Raji (cell line): Measurements from ENCODE around the gene SEC62.

Source experiments
- POLR2A ChIP-seq: IDR thresholded peaks from 2 replicates; pipeline ENCODE4 v1.6.1; 2011; ENCODE audit warnings: low read depth, low read length, control low read depth; ENCODE audit not compliant: insufficient read depth

Gene SEC62

DNA sequence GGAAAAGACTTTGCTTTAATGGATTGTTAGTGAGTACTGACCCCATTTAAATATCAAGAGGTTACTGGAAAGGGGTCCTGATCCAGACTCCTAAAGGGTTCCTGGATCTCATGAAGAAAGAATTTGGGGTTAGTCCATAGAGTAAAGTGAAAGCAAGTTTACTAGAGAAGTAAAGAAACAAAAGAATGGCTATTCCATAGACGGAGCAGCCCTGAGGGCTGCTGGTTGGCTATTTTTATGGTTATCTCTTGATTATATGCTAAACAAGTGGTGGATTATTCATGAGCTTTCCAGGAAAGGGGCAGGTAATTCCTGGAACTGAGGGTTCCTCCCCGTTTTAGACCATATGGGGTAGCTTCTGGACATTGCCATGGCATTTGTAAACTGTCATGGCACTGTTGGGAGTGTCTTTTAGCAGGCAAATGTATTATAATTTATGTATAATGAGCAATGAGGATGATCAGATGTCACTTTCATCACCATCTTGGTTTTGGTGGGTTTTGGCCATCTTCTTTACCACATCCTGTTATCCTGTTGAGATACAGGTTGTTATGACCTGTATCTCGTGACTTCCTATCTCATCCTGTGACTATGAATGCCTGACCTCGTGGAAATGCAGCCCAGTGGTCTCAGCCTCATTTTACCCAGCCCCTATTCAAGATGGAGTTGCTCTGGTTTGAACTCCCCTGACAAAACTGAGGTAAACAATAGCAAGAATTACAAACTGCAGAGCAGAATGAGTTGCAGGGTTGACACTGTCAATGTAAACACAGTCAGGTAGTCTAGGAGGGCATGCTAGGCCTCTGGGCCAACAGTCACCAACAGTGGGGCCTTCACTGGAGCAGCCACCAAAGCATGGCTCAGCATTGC, 60.9 kb downstream of the SEC62 start:
- no peak for TF ChIP-seq POLR2A

DNA sequence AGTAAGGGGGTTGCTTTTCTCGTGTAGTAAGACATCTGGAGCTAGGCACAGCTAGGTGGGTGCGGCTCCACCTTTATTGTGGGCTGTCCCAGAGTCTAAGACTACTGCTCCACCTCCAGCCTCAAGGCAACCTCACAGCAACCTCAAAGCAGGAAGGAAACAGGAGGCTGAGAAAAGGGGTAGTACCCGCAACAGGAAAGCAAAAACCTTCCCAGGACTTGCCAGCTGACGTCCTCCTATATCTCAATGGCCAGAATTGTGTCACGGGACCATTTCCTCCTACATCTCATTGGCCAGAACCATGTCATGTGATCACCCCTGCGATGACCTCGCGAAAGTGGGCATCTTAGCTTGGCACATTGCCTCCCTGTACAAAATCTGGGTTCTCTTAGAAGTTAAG, 66.9 kb downstream of the SEC62 start:
- TF ChIP-seq POLR2A = no peak

DNA sequence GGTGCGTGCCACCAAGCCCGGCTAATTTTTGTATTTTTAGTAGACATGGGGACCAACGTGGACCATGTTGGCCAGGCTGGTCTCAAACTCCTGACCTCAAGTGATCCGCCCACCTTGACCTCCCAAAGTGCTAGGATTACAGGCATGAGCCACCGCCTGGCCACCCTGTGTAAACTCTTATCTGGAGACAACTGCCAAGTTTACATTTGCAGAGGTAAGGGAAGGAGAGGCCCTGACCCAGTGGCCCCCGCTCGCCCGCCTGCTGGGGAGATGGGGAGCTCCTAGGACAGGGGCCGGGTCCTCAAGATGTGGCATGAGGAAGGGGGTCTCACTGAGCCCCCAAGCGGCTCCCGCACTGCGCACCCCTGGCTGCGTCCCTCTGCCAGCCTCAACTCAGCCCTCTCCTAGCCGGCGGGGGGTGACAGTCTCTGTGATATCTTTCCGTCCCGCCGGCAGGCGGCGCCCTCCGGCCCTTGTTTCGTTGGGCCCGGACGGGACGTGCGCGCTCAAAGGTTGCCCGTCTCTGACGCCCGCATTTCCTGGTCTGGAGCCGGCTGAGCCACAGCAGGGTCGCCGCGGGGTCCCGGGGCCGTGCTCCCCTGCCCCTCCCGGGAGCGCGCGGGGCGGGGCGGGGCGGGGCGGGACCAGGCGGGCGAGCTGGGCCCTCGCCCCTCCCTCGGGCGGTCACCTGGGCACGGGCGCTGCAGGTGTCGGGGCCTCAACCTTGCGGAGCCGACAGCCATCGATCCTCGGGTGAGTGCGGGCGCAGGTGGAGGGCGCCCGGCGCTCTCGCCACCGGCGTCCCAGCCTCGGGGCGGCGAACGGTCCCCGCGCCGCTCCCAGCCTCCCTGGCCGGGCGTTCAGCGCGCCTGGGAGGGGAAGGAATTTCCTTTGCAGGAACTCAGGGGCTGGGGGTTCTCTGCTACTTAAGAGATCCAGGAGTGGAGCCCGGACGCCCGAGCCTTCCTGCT, 71.1 kb downstream of the SEC62 start, which contains the start of gene GPR160:
GPR160 (plus strand) TSS at position 533 of the 971 bp plus-strand sequence. CDS start 45,978 bp downstream, outside the sequence.
- TF ChIP-seq POLR2A = no peak

DNA sequence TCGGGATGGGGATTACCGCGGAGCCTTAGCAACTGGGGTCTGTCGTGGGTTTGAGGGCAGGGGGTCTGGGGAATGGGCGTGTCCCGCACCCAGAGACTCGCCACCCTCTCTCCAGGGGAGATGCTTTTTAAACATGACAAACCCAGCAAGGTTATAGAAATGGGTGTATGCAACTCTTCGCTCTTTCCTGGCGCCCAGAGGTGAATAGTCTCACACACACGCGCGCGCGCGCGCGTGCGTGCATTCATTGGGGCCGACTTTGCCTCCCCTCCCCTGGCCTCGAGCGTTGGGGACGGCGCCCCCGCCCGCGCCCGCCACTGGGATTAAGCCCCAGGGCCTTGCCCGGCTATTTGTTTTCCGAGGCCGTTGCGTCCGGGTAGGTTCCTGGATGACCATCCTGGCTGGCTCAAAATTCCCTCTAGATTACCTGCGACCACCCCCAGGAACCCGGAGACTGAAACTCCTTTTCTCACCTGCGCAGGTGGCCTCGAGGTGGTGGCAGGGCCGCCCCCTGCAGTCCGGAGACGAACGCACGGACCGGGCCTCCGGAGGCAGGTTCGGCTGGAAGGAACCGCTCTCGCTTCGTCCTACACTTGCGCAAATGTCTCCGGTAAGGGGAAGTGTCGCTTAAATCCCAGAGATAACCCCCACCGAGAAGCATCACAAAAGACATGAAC, 72.0 kb downstream of the SEC62 start:
- TF ChIP-seq POLR2A = no peak

DNA sequence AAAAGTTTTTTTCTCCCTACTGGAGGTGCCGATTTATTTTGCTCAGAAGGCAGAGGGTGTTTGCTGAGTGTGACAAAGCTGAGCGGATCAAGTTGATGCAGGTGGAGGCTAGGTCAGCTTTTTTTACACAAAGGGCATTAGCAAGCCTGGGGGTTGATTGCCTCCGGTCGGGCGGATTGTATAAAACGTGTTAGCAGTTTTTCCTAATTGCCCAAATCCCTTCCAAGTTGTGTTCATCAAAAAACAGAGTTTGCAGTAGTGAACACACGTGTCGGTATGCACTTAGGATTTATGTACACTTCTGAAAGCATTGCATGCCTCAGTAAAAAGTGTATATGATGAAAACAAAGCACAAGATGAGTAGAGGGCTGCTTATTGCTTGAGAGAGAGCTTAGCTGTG, 73.8 kb downstream of the SEC62 start:
- TF ChIP-seq POLR2A = no peak

DNA sequence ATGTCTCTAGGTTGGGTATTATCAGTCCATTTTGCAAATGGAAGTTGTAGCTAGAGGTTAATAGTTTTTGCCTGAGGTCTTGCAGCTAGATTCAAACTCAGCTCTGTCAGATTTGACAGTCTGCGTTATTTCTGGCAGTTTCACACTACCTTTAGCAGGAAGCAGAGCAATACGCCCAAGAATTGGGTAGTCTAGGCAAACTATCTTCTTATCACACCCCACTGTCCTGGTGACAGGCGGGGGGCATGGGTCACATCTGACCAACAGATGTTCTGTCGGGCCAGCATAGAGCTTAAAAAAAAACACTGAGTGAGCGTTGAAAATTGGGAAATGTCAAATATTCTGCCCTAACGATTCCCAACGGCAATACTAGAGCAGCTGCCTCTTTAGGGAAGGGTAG, 76.9 kb downstream of the SEC62 start:
- TF ChIP-seq POLR2A = no peak

DNA sequence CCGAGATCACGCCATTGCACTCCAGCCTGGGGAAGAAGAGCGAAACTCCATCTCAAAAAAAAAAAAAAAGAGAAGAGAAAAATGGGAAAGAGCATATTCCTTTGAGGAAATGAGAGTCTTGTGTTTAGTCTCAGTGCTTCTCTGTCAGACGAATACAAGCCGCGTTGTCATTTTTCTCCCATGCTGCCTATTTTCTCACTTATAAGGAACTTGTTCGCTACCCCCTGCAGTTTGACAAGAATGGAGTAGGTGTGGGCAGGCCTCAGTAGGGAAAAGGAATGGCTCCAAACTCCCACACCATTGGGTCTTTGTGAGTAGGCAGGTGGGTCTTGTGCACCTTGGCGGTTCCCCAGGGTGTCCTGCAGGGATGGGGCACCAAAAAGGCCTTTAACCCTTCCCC, 77.7 kb downstream of the SEC62 start:
- no peak for TF ChIP-seq POLR2A

DNA sequence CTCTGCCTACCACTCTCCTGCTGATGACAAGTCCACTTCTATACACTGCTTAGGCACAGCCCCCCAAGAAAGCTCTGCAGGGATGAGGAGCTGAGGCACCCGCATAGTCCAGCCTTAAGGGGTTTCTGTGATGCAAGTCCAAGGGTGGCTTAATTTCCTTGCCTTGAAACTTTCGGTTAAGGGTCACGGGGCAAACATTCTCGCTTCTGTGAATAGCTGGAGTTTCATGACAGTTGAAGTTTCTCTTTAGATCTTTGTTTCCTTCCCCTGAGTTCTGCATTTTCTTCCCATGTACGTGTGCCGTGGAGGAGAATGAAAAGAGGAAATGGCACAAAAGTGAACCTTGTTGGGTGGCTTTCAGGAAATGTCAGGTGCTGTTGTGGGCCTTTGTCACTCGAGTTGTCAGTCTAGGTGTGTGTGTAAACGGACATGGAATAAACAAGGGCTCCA, 78.2 kb downstream of the SEC62 start:
- TF ChIP-seq POLR2A = no peak

DNA sequence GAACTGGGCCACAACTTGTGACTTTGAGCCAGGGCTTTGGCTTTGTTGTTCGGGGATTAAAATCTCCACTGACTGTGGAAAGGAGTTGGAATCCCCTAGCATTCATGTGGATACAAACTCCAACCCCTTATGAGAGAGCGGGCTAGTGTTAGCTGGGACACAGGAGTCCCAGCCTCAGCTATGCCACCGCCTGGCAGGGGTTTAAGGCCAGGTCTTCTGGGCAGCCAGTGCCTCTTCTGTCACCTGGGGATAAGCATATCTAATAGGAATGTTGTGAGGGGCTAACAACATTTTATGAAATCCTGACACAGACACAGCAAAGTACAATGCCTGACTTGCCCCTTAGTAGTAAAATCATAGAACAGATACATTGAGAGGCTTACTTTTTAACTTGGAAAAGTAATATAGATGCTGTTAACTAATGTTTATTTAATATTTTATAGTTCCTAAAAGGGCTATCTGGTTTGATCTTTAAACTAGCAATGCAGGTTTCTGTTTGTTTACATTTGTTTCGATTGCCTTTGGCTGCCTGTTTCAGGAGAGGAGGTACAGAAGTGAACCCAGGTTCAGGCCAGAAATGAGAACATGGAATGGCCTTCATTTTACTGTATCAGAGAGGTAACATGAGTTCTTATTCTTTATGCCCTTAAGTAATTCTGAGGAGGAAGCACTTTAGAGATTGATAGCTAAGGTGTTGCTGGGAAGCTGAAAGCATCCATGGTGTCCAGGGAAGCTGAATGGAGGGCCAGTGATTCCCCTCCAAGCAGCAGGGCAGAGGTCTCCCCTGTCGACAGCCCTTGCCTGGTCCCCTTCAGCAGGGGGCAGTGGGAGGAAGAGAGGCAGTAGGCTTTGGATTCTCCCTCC, 79.9 kb downstream of the SEC62 start:
- TF ChIP-seq POLR2A = no peak

DNA sequence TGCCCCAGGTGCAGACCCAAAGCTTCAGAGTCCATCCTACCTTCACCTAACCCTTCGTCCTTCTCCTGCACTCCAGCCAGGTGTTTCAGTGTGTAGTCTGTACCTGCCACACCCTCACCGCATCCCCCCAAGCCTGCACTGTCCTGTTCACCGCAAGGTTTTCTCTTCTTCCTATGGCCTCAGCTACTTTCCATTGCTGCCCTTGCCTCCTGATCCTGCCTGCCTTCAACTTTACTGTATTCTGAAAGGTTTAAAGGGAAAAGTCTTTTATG, 80.5 kb downstream of the SEC62 start:
- no peak for TF ChIP-seq POLR2A
